Calu3 (cell line): ENCODE data around the gene MNT. TPM values are rescaled to one million over a fixed set of nuclear protein-coding genes. Genes with fewer than 3 reads are reported as not detected.
A peak's percentile ranks its signal among the peaks of the same experiment; 100 is the strongest.

Experiments
- BruUV-seq: library from RNA; stranded (reverse); fragments of 400-500 nt; replicated peaks from 2 replicates; lab custom pipeline; 2021; lab: Mats Ljungman, UMichigan
- CTCF ChIA-PET: fragments of 300-600 bp; sonication (Branson Sonifier 250); formaldehyde crosslinking; loops from one replicate; lab custom pipeline; 2022; ENCODE audit warnings: antibody characterized with exemption; lab: Charles Lee
- DNase-seq: peaks from one replicate; pipeline ENCODE4 v3.0.0; 2022
- H3K27ac Mint-ChIP-seq: one replicate; pipeline ENCODE4 v1.8.0; 2022; ENCODE audit warnings: mixed read lengths; ENCODE audit not compliant: unreplicated experiment
- H3K27me3 Mint-ChIP-seq: one replicate; pipeline ENCODE4 v1.8.0; 2022; ENCODE audit warnings: mixed read lengths; ENCODE audit not compliant: unreplicated experiment
- H3K36me3 Mint-ChIP-seq: one replicate; pipeline ENCODE4 v1.8.0; 2022; ENCODE audit warnings: mild to moderate bottlenecking, moderate library complexity, mixed read lengths; ENCODE audit not compliant: insufficient read depth, unreplicated experiment
- H3K4me1 Mint-ChIP-seq: one replicate; pipeline ENCODE4 v1.8.0; 2022; ENCODE audit warnings: mild to moderate bottlenecking, low read depth, mixed read lengths; ENCODE audit not compliant: unreplicated experiment
- H3K4me3 Mint-ChIP-seq: one replicate; pipeline ENCODE4 v1.8.0; 2022; ENCODE audit warnings: mild to moderate bottlenecking, low read depth, moderate library complexity, mixed read lengths; ENCODE audit not compliant: unreplicated experiment
- H3K9me3 Mint-ChIP-seq: one replicate; pipeline ENCODE4 v1.8.0; 2022; ENCODE audit warnings: low read depth, mixed read lengths; ENCODE audit not compliant: unreplicated experiment
- CTCF ChIP-seq: fragments of 200-600 bp; IDR thresholded peaks from one replicate; pipeline ENCODE4 v1.8.0; 2022; ENCODE audit warnings: antibody characterized with exemption; ENCODE audit not compliant: unreplicated experiment
- intact Hi-C: fragments of 100-400 bp; cut with micrococcal nuclease; formaldehyde crosslinking; loops from one replicate; pipeline ENCODE4 v1.10.0; 2022; ENCODE audit not compliant: unreplicated experiment
- total RNA-seq: library from RNA; stranded (reverse); gene quantifications from 2 replicates; pipeline ENCODE4 v1.2.3, GENCODE V29; 2022

Gene MNT
- total RNA-seq, 1 experiment from 2014 or later, result 32.1 TPM

DNA sequence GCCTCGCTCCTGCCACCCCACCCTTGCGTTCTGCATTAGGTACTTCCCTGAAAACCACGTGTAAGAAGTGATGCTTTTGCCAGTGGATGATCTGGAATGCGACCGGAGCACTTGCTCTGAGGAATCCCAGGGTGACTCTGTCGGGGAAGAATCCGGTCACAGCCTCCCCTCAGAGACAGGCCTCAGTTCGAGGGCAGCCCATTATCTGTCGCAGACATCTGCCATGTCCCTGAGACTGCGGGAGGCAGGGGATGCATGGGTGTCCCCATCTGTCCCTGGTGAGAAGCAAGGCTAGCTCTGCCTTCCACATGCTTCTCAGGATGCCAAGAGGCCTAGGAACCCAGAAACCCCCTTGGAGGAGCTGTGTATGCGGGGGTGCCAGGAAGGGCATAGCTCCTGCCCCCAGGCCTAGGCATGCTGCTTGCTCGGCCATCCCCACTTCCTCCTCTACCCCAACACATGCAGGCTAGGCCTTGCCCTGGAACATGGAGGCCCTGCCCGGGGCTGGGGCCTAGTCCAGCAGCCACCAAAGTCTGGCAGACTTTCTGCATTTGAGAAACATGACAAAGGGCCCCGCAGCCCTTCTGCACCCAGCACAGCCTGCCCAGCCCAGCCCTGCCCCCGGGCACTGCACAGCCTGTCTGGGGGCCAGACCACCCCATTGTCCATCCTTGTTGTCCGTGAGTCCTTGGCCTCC lies 20.5 kb downstream of the MNT start:
- Mint-ChIP-seq H3K9me3 (no peaks in the 10 kb centered on the region), H3K4me3 (no peak overlapping the region), H3K27ac (no peak overlapping the region), H3K27me3 (no peaks in the 10 kb centered on the region), H3K36me3 (peaks cover 45% of the 10 kb centered on the region), H3K4me1 (no peaks in the 10 kb centered on the region)
- no peak for DNase-seq
- no peak for TF ChIP-seq CTCF
- intact Hi-C loops, result no loop called here
- BruUV-seq, result TSS peak; percentile 52
- CTCF ChIA-PET, result no interaction called here

DNA sequence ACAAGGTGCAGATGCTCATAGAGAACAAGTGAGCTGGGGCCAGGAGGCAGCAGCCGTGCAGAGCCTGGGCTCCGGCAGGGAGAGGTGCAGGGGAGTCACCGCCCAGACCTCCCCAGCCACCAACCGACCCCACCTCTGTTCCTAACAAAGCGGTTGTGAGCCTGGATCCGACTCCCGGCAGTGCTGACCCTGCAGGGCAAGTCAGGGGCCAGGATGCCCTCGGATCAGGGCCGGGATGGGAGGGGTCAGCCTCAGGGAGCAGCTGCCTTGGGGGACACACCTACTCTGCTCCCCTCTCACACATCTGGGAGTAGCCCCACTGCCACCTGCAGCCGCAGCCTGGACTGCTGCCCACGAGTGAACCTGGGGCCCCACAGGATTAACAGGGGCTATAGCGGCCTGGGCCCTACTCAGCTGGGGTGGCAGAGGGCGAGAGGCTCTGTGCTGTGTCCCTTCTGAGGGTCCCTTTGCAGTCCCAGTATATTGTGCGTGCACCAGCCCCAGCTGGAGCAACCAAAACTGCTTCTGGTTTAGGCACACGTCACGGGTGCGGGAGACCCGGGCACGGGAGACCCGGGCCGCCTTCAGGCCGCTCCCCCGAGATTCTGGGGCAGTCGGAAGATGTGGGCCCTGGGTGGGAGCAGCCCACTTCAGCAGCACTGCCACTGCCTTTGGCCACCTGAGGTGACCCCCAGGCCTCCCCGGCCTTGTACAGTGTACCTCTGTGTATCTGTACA lies 21.2 kb downstream of the MNT start:
- H3K36me3 Mint-ChIP-seq, result peaks cover 45% of the 10 kb centered on the region
- no peak for DNase-seq
- no peak for TF ChIP-seq CTCF
- intact Hi-C loops, result no loop called here
- no peak overlapping the region for H3K4me3 Mint-ChIP-seq
- CTCF ChIA-PET, result no interaction called here
- H3K4me1 Mint-ChIP-seq, result no peaks in the 10 kb centered on the region
- H3K27ac Mint-ChIP-seq, result no peak overlapping the region
- H3K27me3 Mint-ChIP-seq, result no peaks in the 10 kb centered on the region
- BruUV-seq, result no TSS peak
- no peaks in the 10 kb centered on the region for H3K9me3 Mint-ChIP-seq

DNA sequence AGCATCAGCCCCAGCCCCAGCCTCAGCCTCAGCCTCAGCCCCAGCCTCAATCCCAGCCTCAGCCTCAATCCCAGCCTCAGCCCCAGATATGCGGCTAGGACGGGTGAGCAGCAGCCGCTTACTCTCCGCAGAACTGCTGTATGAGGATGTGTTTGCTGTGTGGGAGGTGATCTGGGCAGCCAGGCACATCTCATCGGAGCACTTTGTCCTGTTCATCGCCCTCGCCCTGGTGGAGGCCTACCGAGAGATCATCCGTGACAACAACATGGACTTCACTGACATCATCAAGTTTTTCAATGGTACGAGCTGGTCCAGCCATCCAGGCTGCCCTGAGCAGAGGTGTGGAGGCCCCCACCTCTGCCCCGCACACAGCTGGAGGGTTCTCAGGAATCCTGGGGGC lies 22.0 kb downstream of the MNT start:
- no TSS peak for BruUV-seq
- no peak for TF ChIP-seq CTCF
- Mint-ChIP-seq H3K4me3 (no peak overlapping the region), H3K9me3 (no peaks in the 10 kb centered on the region), H3K36me3 (peaks cover 43% of the 10 kb centered on the region), H3K4me1 (no peaks in the 10 kb centered on the region), H3K27ac (no peak overlapping the region), H3K27me3 (no peaks in the 10 kb centered on the region)
- no peak for DNase-seq
- intact Hi-C loops, result no loop called here
- CTCF ChIA-PET, result no interaction called here

DNA sequence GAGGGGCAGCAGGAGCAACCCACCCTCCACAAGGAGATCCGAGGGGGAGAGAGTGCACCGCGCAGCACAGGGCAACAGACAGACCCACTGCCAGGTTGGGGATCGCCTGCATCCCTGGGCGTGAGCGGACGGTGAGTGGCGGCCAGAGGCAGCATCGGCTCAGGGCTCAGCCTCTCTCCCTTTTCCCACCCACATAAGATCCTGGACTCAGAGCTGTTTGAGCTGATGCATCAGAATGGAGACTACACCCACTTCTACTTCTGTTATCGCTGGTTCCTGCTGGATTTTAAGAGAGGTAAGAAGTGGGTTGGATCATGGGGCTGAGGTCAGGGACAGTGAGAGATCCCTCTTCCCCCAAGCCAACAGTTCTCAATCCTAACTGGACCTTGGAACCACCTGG lies 23.2 kb downstream of the MNT start:
- Mint-ChIP-seq H3K9me3 (no peaks in the 10 kb centered on the region), H3K4me3 (no peak overlapping the region), H3K27ac (no peak overlapping the region), H3K27me3 (no peaks in the 10 kb centered on the region), H3K4me1 (no peaks in the 10 kb centered on the region), H3K36me3 (peaks cover 35% of the 10 kb centered on the region)
- no peak for TF ChIP-seq CTCF
- no TSS peak for BruUV-seq
- CTCF ChIA-PET, result no interaction called here
- intact Hi-C loops, result no loop called here
- no peak for DNase-seq
